Vein endothelial cell (primary cell): ENCODE measurements around the gene C8A. TPM values are rescaled to one million over a fixed set of nuclear protein-coding genes. Genes with fewer than 3 reads are reported as not detected.

Experiments used
- total RNA-seq: library from RNA; depleted of rRNA; stranded (reverse); fragments of >200 nt; gene quantifications from 2 replicates; pipeline ENCODE4 v1.2.3, GENCODE V29; 2012

C8A gene
- total RNA-seq, result not detected in 2 replicates

DNA sequence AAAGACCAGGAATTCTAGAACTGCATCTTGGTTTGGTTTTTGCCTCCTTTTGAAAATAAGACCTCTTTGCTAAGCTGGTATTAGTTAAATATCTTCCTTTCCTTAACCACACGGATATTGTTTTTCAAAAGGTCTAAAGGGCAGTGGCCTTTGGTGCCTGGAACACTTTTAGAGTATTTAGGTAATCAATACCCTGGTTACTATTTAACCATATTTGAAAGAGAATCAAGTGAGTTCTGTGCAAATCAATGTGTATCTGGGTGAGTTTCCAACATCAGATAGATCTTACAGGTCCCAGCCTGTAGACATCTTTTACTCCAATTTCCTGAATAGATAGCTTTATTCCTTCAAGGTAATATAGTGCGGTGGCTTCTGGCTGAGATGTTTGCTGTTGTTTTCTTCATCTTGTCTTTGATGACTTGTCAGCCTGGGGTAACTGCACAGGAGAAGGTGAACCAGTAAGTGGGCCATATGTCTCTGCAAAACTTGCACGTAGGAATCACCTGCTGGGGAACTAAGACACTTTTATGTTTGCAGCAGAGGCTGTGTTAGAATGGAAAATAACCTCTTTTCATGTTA, at the start of gene C8A:
Gene C8A (plus strand): TSS at position 277 of the 579 bp plus-strand sequence. CDS start 105 bp downstream, at position 382.

DNA sequence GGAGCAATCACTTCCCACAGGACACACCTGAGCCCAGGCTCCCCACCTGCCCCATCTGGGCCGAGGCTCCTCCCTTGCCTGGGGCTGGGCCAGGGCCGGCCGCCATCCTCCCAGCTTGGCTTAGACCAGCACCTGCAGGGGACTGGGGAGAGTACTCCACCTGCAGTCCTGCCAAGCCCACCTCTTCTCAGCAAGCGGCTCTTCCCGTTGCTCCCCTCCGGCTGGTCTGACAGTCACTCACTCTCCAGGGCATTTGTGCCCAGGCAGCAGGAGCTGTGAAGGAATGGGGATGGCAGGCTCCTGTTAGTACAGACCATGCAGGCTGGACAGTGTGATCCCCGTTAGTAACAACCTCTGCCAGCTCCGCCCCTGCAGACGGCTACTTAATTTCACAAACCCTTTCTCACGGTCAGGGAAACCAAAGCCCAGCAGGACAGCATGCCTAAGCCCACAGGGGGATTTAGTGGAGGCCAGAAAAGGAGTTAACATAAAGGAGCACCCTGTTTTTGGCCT, 35.2 kb upstream of the C8A start, which contains the start of gene FYB2:
Gene FYB2 (minus strand): TSS at position 18 of the 513 bp plus-strand sequence. CDS start 114 bp downstream, outside the sequence.

DNA sequence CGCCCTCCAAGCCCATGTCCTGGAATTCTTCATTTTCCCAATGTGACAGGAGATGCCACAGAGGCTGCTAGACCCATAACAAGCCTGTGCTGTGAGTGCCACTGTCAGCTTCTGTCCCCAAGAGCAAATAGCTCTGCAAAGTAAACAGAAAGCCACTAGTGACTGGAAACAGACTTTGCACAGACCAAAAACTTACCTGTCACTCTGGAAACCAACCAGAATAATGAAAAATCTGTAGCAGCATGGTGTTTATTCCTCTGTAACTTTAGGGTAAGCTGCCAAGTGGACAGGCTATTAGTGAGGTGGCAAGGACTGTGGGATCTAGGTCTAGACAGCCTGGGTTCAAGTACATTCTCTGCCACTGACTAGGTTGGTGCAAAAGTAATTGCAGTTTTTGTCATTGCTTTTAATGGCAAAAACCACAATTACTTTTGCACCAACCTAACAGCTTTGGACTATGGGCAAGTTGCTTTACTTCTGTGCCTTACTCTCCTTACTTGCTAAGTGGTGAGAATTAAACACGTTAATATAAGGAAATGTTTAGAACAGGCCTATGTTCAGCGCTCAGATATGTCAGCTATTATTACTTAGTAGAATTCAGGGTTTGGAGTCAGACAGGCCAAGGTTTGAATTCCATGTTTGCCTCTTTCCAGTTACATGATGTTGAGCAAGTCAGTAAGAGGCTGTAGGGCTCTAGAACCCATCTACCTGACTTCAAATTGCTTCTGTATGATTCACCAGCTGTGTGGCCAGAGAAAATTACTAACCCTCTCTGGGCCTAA, 111.5 kb downstream of the C8A start, which contains the start of gene C8B:
Gene C8B (minus strand): TSS at position 100 of the 782 bp plus-strand sequence. CDS start 67 bp downstream, at position 33.

Other genes starting within 250 kb of the C8A start
- 3.3 and 3.9 TPM in 2 replicates for gene PRKAA2, start 209.5 kb upstream of the C8A start, total RNA-seq
- gene FYB2, start 35.4 kb upstream of the C8A start, total RNA-seq, result not detected in 2 replicates
- not detected in 2 replicates for gene C8B, start 111.2 kb downstream of the C8A start, total RNA-seq